Neural progenitor cell (in vitro differentiated cells): ENCODE data around the gene INPPL1. TPM values are rescaled to one million over a fixed set of nuclear protein-coding genes. Genes with fewer than 3 reads are reported as not detected.

Experiments used
- DNase-seq: peaks from one replicate; pipeline ENCODE4 v3.0.0-alpha.2; 2016; ENCODE audit warnings: low spot score
- H2AFZ ChIP-seq: fragments of 200-600 bp; sonication (generic); replicated peaks from 2 replicates; pipeline ENCODE4 v1.6.1; 2016; ENCODE audit warnings: antibody characterized with exemption
- H3F3A ChIP-seq: fragments of 200-600 bp; sonication (generic); 2 replicates; pipeline ENCODE4 v1.6.1; 2016; ENCODE audit warnings: antibody characterized with exemption, low read depth
- H3K27ac ChIP-seq: fragments of 200-600 bp; sonication (generic); 2 replicates; pipeline ENCODE4 v1.5.1; 2016; ENCODE audit warnings: mild to moderate bottlenecking
- H3K27me3 ChIP-seq: fragments of 200-600 bp; sonication (generic); 2 replicates; pipeline ENCODE4 v1.6.1; 2016; ENCODE audit warnings: mild to moderate bottlenecking, moderate library complexity
- H3K36me3 ChIP-seq: fragments of 200-600 bp; sonication (generic); 2 replicates; pipeline ENCODE4 v1.5.1; 2016
- H3K4me1 ChIP-seq: fragments of 200-600 bp; sonication (generic); 2 replicates; pipeline ENCODE4 v1.6.1; 2016; ENCODE audit warnings: mixed run types
- H3K4me2 ChIP-seq: fragments of 200-600 bp; sonication (generic); 2 replicates; pipeline ENCODE4 v1.6.1; 2016
- H3K4me3 ChIP-seq: fragments of 200-600 bp; sonication (generic); 2 replicates; pipeline ENCODE4 v1.5.1; 2016
- H3K79me2 ChIP-seq: fragments of 200-600 bp; sonication (generic); 2 replicates; pipeline ENCODE4 v1.6.1; 2016; ENCODE audit warnings: low read depth
- H3K9ac ChIP-seq: fragments of 200-600 bp; sonication (generic); 2 replicates; pipeline ENCODE4 v1.6.1; 2016
- H3K9me3 ChIP-seq: fragments of 200-600 bp; sonication (generic); 2 replicates; pipeline ENCODE4 v1.5.1; 2016; ENCODE audit warnings: low read depth
- H4K20me1 ChIP-seq: fragments of 200-600 bp; sonication (generic); 2 replicates; pipeline ENCODE4 v1.6.1; 2016; ENCODE audit warnings: low read depth
- H3K27ac Mint-ChIP-seq: 3 replicates; pipeline ENCODE4 v1.8.0; 2021; ENCODE audit warnings: mixed read lengths
- H3K27me3 Mint-ChIP-seq: 2 replicates; pipeline ENCODE4 v1.8.0; 2022; ENCODE audit warnings: low read depth, mild to moderate bottlenecking, inconsistent platforms, moderate library complexity, mixed read lengths; ENCODE audit not compliant: insufficient read depth
- H3K36me3 Mint-ChIP-seq: 3 replicates; pipeline ENCODE4 v1.8.0; 2021; ENCODE audit warnings: mixed read lengths
- H3K4me1 Mint-ChIP-seq: 3 replicates; pipeline ENCODE4 v1.8.0; 2021; ENCODE audit warnings: mixed read lengths
- H3K4me3 Mint-ChIP-seq: 3 replicates; pipeline ENCODE4 v1.8.0; 2021; ENCODE audit warnings: mild to moderate bottlenecking, moderate library complexity, mixed read lengths
- H3K9me3 Mint-ChIP-seq: 3 replicates; pipeline ENCODE4 v1.8.0; 2020; ENCODE audit warnings: mixed read lengths
- CTCF ChIP-seq: fragments of 200-600 bp; sonication (generic); IDR thresholded peaks from 2 replicates; pipeline ENCODE4 v1.5.1; 2017; ENCODE audit warnings: antibody characterized with exemption, mild to moderate bottlenecking
- EZH2 ChIP-seq: fragments of 200-600 bp; sonication (generic); IDR thresholded peaks from 2 replicates; pipeline ENCODE4 v1.6.1; 2017; ENCODE audit warnings: antibody characterized with exemption, mild to moderate bottlenecking, moderate library complexity
- EZH2phosphoT487 ChIP-seq: fragments of 200-600 bp; sonication (generic); IDR thresholded peaks from 2 replicates; pipeline ENCODE4 v1.6.1; 2017; ENCODE audit warnings: antibody characterized with exemption
- total RNA-seq: library from RNA; depleted of rRNA; stranded (reverse); fragments of >200 nt; gene quantifications from 2 replicates; pipeline ENCODE4 v1.2.3, GENCODE V29; 2015; ENCODE audit warnings: low replicate concordance

INPPL1 gene
- total RNA-seq, 1 donor from 2014 or later, result 30.8 TPM

DNA sequence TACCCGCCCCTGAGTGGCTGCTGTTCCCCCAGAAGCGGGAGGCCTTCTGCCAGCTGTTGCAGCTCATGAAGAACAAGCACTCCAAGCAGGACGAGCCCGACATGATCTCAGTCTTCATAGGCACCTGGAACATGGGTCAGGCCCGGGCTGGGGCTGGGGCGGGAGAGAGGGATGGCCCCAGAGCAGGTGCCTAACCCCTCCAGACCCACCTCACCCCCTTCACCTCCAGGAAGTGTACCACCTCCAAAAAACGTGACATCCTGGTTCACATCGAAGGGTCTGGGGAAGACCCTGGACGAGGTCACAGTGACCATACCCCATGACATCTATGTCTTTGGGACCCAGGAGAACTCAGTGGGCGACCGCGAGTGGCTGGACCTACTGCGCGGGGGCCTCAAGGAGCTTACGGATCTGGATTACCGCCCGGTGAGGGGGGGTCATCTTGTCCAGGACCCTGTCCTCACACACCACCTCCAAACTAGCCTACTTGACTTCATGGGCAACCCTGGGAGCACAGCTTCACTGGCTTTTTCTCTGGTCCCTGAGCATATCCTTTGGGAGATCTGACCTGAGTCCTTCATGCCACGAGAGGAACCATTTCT, 6.3 kb downstream of the INPPL1 start:
- Histone ChIP-seq H3K9me3 (no peaks in the 10 kb centered on the region), H3K27me3 (no peaks in the 10 kb centered on the region), H3K4me2 (no peak overlapping the region), H2AFZ (no peak overlapping the region), H3K4me1 (peaks cover under 1% of the 10 kb centered on the region), H3K36me3 (no peaks in the 10 kb centered on the region), H3K4me3 (no peak overlapping the region), H3F3A (no peaks in the 10 kb centered on the region), H3K27ac (no peak overlapping the region), H3K79me2 (peaks cover 15% of the 10 kb centered on the region), H3K9ac (no peak overlapping the region), H4K20me1 (peaks cover 15% of the 10 kb centered on the region)
- no peak for DNase-seq
- Mint-ChIP-seq H3K27ac (no peak overlapping the region), H3K27me3 (peaks cover 2% of the 10 kb centered on the region), H3K4me1 (peaks cover 13% of the 10 kb centered on the region), H3K9me3 (no peaks in the 10 kb centered on the region), H3K4me3 (no peak overlapping the region), H3K36me3 (peaks cover 38% of the 10 kb centered on the region)
- TF ChIP-seq CTCF (no peak), EZH2 (no peak), EZH2phosphoT487 (no peak)

DNA sequence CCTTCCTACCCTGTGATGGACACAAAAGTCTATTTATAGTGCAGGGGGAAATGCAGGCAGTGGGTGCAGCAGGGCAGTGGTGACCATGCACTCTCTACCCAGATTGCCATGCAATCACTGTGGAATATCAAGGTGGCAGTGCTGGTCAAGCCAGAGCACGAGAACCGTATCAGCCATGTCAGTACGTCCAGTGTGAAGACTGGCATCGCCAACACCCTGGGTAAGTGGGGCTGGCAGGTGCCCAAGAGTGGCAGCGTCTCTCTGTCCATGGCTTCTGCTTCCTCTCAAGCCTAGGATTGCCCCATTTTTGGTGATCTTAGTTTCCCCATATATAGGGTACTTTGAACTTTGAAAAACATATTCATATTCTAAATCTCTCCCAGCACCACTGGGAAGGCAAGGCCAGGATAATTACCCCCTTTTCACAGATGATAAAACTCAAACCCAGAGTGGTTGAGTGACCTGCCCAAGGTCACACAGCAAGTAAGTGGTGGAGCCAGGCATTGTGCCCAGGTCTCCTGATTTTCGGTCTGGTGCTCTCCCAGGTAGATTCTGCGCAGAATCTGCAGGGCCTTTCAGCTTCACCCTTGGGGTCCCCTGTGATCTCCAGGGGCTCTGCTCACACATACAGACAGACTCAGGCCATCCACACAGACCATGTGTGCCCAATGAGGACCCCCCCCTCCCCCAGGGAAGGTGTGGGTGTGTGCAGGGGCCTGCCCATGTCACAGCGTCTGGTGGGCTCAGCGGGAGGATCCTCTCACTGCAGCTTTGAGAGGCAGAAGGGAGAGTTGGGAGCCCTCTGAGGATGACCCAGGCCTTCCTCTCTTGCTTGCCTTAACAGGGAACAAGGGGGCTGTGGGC, 7.1 kb downstream of the INPPL1 start:
- peaks cover 7% of the 10 kb centered on the region for H3K4me1 Mint-ChIP-seq
- H3K36me3 ChIP-seq, result no peaks in the 10 kb centered on the region
- DNase-seq, result no peak

DNA sequence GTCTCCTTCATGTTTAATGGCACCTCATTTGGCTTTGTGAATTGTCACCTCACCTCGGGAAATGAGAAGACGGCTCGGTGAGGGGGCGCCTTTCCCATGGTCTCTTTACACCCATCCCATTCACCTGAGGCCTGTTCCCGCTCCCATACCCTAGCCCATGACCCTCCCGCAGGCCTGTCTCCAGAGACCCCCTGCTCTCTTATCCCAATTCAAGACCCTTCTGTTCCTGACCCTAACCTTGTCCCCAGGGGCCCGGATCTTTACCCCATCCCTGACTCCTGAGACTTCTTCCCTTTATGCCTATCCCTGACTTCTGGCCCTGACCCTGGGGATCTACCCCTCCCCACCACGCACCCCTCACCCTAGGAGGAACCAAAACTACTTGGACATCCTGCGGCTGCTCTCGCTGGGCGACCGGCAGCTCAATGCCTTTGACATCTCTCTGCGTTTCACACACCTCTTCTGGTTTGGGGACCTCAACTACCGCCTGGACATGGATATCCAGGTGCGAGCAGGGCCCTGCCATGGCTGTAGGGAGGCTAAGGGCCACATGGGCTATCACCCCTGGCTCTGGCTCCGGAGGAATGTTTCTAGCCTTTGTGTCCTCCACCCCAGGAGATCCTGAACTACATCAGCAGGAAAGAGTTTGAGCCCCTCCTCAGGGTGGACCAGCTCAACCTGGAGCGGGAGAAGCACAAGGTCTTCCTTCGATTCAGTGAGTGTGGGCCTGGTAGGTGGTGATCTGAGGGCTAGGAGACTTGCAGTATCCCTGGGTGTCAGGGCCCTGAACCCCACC, 7.9 kb downstream of the INPPL1 start:
- TF ChIP-seq EZH2phosphoT487 (no peak), CTCF (no peak), EZH2 (no peak)
- H3K9me3 Mint-ChIP-seq, result no peaks in the 10 kb centered on the region
- DNase-seq, result no peak
- no peak overlapping the region for H3K9ac ChIP-seq
- peaks cover 11% of the 10 kb centered on the region for H3F3A ChIP-seq
- H3K4me3 Mint-ChIP-seq, result no peak overlapping the region
- H3K27me3 ChIP-seq, result no peaks in the 10 kb centered on the region
- no peak overlapping the region for H2AFZ ChIP-seq
- no peak overlapping the region for H3K4me3 ChIP-seq
- peaks cover 5% of the 10 kb centered on the region for H4K20me1 ChIP-seq
- no peaks in the 10 kb centered on the region for H3K9me3 ChIP-seq
- no peaks in the 10 kb centered on the region for H3K79me2 ChIP-seq
- no peaks in the 10 kb centered on the region for H3K36me3 ChIP-seq
- H3K4me1 Mint-ChIP-seq, result peaks cover 3% of the 10 kb centered on the region
- peaks cover 2% of the 10 kb centered on the region for H3K27me3 Mint-ChIP-seq
- no peaks in the 10 kb centered on the region for H3K4me1 ChIP-seq
- H3K27ac ChIP-seq, result no peak overlapping the region
- H3K27ac Mint-ChIP-seq, result no peak overlapping the region
- no peak overlapping the region for H3K4me2 ChIP-seq
- peaks cover 41% of the 10 kb centered on the region for H3K36me3 Mint-ChIP-seq

More for the DNA sequence above, 7.1 kb downstream of the INPPL1 start:
- H4K20me1 ChIP-seq, result peaks cover 7% of the 10 kb centered on the region
- H3K79me2 ChIP-seq, result peaks cover 7% of the 10 kb centered on the region
- Mint-ChIP-seq H3K4me3 (no peak overlapping the region), H3K27ac (no peak overlapping the region), H3K27me3 (peaks cover 2% of the 10 kb centered on the region), H3K36me3 (peaks cover 40% of the 10 kb centered on the region), H3K9me3 (no peaks in the 10 kb centered on the region)
- no peaks in the 10 kb centered on the region for H3K27me3 ChIP-seq
- TF ChIP-seq CTCF, result no peak
- no peak for TF ChIP-seq EZH2phosphoT487
- TF ChIP-seq EZH2, result no peak
- H3K9ac ChIP-seq, result no peak overlapping the region
- no peak overlapping the region for H3K27ac ChIP-seq
- H3F3A ChIP-seq, result peaks cover 5% of the 10 kb centered on the region
- no peak overlapping the region for H3K4me2 ChIP-seq
- no peaks in the 10 kb centered on the region for H3K4me1 ChIP-seq
- no peaks in the 10 kb centered on the region for H3K9me3 ChIP-seq
- H2AFZ ChIP-seq, result no peak overlapping the region
- H3K4me3 ChIP-seq, result no peak overlapping the region
